Heart right ventricle (tissue), 16 donors: ENCODE results near the gene HPN. TPM values are rescaled to one million over a fixed set of nuclear protein-coding genes. Genes with fewer than 3 reads are reported as not detected.

Experiments used
- ATAC-seq, 8 donors: fragments of 200-7000 bp; cut with Tn5 transposase; one replicate each; pipeline ENCODE4 v1.9.1; 2020; ENCODE audit warnings: mild to moderate bottlenecking in 8 of 8, moderate library complexity in 8 of 8, moderate number of reproducible peaks in 1 of 8
- DNase-seq, 2 donors: peaks; one replicate each; pipeline ENCODE4 v3.0.0-alpha.2; 2020
- H3K27ac ChIP-seq, 10 donors: fragments of 200-600 bp; sonication (generic) in 2 of 10; one replicate each; pipeline versions ENCODE4 v1.5.0 to v1.8.0; 2020 to 2022; ENCODE audit warnings: mild to moderate bottlenecking in 3 of 10
- H3K27me3 ChIP-seq, 7 donors: fragments of 200-600 bp; one replicate each; pipeline ENCODE4 v1.8.0; 2021 to 2022; ENCODE audit warnings: mild to moderate bottlenecking in 2 of 7
- H3K36me3 ChIP-seq, 9 donors: fragments of 200-600 bp; sonication (generic) in 1 of 9; one replicate each; pipeline versions ENCODE4 v1.5.0 to v1.8.0; 2020 to 2022; ENCODE audit warnings: mild to moderate bottlenecking in 2 of 9
- H3K4me1 ChIP-seq, 9 donors: fragments of 200-600 bp; sonication (generic) in 1 of 9; one replicate each; pipeline versions ENCODE4 v1.5.0 to v1.8.0; 2020 to 2022; ENCODE audit warnings: mild to moderate bottlenecking in 4 of 9
- H3K4me3 ChIP-seq, 10 donors: fragments of 200-600 bp; sonication (generic) in 2 of 10; one replicate each; pipeline versions ENCODE4 v1.5.0 to v1.8.0; 2020 to 2022; ENCODE audit warnings: mild to moderate bottlenecking in 7 of 10, moderate library complexity in 2 of 10
- H3K9me3 ChIP-seq, 11 donors: fragments of 200-600 bp in 10 of 11; sonication (generic) in 2 of 11; one replicate each; pipeline versions ENCODE4 v1.5.0 to v1.8.0; 2013 to 2022; ENCODE audit warnings: mild to moderate bottlenecking in 2 of 11, control low read depth in 1 of 11, moderate library complexity in 1 of 11
- CTCF ChIP-seq, 9 donors: fragments of 200-600 bp; sonication (generic) in 2 of 9; IDR thresholded peaks; one replicate each; pipeline versions ENCODE4 v1.5.0 to v1.8.0; 2021 to 2022; ENCODE audit warnings: antibody characterized with exemption in 9 of 9, mild to moderate bottlenecking in 5 of 9, moderate library complexity in 1 of 9
- WGBS, 2 donors: extraction: QIAGEN DNeasy Blood & Tissue Kit; methylation state at CpG; one replicate each; pipeline ENCODE4 v1.1.7; 2013; ENCODE audit warnings: inconsistent platforms in 1 of 2; 5-methylcytosine and 5-hydroxymethylcytosine counted together
- intact Hi-C, 10 donors: fragments of 100-400 bp; cut with DNase I; formaldehyde crosslinking; loops; one replicate each; pipeline versions ENCODE4 v1.11.1 to v1.14.2; 2022
- polyA plus RNA-seq, 2 donors: library from polyadenylated mRNA; stranded (reverse); fragments of 200-250 nt; gene quantifications; one replicate each; pipeline ENCODE4 v1.2.3, GENCODE V29; 2013
- total RNA-seq, 10 donors: library from RNA; stranded (reverse); fragmentation: NEBNext Ultra II Directional in 3 of 10; extraction: Animal tissue kit (Norgen Biotek cat#: 25700) in 3 of 10; gene quantifications; one replicate each; pipeline versions ENCODE4 v1.2.1 to v1.2.4, GENCODE V29; 2021 to 2023
- donor health status: Arrhythmogenic right ventricular cardiomyopathy.
- donor health status: ischemic (EF 13 %, LVEDD 7.1; RV severe dilation, severe dysfunction).
- donor health status: healthy with polysubstance abuse.
- donor health status: DM: no; HTN: yes; CAD: no.
- donor health status: DM: no; HTN: no; CAD: no.
- donor health status: ischemic (EF 25% LVEDD 6.9; RV normal size, moderate dysfunction).
- donor health status: ischemic (EF 25% LVEDD 5.7; RV mildly dilated, moderate dysfunction).
- donor health status: healthy.
- donor health status: DM: yes; HTN: yes; CAD: no.
- donor health status: Ischemic cardiomyopathy.
- donor health status: ischemic (EF 35%, LVEDD 5.7; RV mildly dilated, moderate dysfunction).
- donor health status: nonischemic (EF 11% LVEDD 7.7; RV severe dilation, severe dysfunction).
- donor health status: DM: yes; HTN: yes; CAD: no.
- donor health status: PGD.
- donor health status: ischemic (EF 29% LVEDD 5.4; RV normal size, mild dysfunction).
- donor health status: nonischemic (EF 23%, LVEDD 6.1; RV moderate dilation, normal function).

Gene HPN
- total and polyA plus RNA-seq, 12 donors, result 1.4 to 13.1 (median 4.0) TPM

GRCh38 chr19:35009424-35010415 is 31.8 kb upstream of the HPN start:
- no peaks in the 10 kb centered on the region for H3K27me3 ChIP-seq
- no peak for TF ChIP-seq CTCF (IDR thresholded peaks at IDR 0.05)
- ATAC-seq (no peak), DNase-seq (no peak)
- peak overlapping the region in 8 of 10 donors; percentile 7 to 91 (median 65) for H3K27ac ChIP-seq
- H3K36me3 ChIP-seq, result peaks cover 0 to 78% (median 32%) of the 10 kb centered on the region in 9 donors
- intact Hi-C loops, result loop anchor here in 1 of 10 donors (5.0 kb wide), 1 partner anchor 37 kb away; no protein-coding TSS in a partner anchor
- H3K9me3 ChIP-seq, result no peaks in the 10 kb centered on the region
- WGBS, 2 donors, result 88 to 90% methylated on average over 36 of the region's 36 CpGs
- H3K4me1 ChIP-seq, result peaks cover 2 to 80% (median 49%) of the 10 kb centered on the region in 9 donors
- no peak overlapping the region for H3K4me3 ChIP-seq

DNA sequence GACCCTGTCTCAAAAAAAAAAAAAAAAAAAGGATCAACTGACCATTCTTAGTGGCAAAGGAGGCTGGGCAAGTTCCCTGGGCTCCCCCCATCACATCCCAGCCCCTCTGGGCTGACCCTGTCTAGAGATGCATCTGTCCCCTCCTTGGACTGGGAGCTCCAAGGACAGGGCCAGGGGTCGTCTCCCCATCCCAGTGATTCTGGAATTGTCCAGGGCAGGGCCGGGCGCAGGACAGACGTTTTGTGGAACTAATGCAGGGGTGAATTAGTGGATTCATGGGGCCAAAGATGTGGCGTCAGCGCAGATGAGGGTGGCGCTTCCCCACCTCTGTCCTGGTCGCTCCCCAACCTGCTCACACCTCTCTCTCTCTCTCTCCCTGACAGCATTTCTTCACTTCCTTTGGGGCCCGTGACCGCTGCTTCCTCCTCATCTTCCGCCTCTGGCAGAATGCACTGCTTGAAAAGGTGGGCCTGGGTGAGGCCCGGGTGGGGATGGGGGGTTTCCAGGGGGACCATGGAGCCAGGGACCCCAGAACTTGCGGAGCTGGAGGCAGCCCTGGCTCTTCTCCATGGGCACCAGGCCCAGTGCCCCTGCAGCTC is 30.3 kb upstream of the HPN start:
- intact Hi-C loops, result loop anchor here in 1 of 10 donors (5.0 kb wide), 1 partner anchor 39 kb away; no protein-coding TSS in a partner anchor
- Histone ChIP-seq H3K4me3 (no peak overlapping the region), H3K9me3 (no peaks in the 10 kb centered on the region), H3K36me3 (peaks cover 0 to 81% (median 39%) of the 10 kb centered on the region in 9 donors), H3K4me1 (peaks cover 2 to 82% (median 37%) of the 10 kb centered on the region in 9 donors), H3K27me3 (no peaks in the 10 kb centered on the region), H3K27ac (peak overlapping the region in 5 of 10 donors; percentile 31 to 73 (median 66))
- no peak for ATAC-seq
- no peak for TF ChIP-seq CTCF (IDR thresholded peaks at IDR 0.05)
- 77 to 81% methylated on average over 13 of the region's 13 CpGs for WGBS, 2 donors
- DNase-seq, result no peak

GRCh38 chr19:35011737-35012682 is 29.5 kb upstream of the HPN start:
- ATAC-seq, result no peak
- TF ChIP-seq CTCF (IDR thresholded peaks at IDR 0.05), result no peak
- intact Hi-C loops, result loop anchor here in 3 of 10 donors (2.0 to 5.0 kb wide), 2 partner anchors 39 to 40 kb away; no protein-coding TSS in a partner anchor
- Histone ChIP-seq H3K27ac (peak overlapping the region in 6 of 10 donors; percentile 25 to 73 (median 64)), H3K4me1 (peaks cover 2 to 74% (median 34%) of the 10 kb centered on the region in 9 donors), H3K9me3 (no peaks in the 10 kb centered on the region), H3K27me3 (no peaks in the 10 kb centered on the region), H3K36me3 (peaks cover 0 to 81% (median 39%) of the 10 kb centered on the region in 9 donors), H3K4me3 (no peak overlapping the region)
- WGBS, 2 donors, result 76 to 82% methylated on average over 18 of the region's 18 CpGs
- DNase-seq, result no peak
